AG04449 (cell line): ENCODE data around the gene MDFI.

Experiments used
- CTCF ChIA-PET: fragments of 350-600 bp; formaldehyde crosslinking; extraction: SDS; loops from one replicate; lab custom pipeline; 2021; ENCODE audit warnings: antibody characterized with exemption; lab: Yijun Ruan, JAX
- POLR2A ChIA-PET: fragments of 400-600, 350-600 bp; formaldehyde crosslinking; extraction: SDS; loops from one replicate; lab custom pipeline; 2020; ENCODE audit warnings: antibody characterized with exemption, inconsistent platforms; lab: Yijun Ruan, JAX
- DNase-seq: peaks from one replicate; pipeline ENCODE4 v3.0.0-alpha.2; 2010; ENCODE audit warnings: low read depth, low spot score
- H3K4me3 ChIP-seq: 2 replicates; pipeline ENCODE4 v1.5.1; 2011; ENCODE audit warnings: low read depth, mild to moderate bottlenecking, control low read depth, low read length
- CTCF ChIP-seq: IDR thresholded peaks from one replicate; pipeline ENCODE4 v1.5.1; 2011; ENCODE audit warnings: mild to moderate bottlenecking, moderate library complexity, low read length, control low read depth, inconsistent platforms; ENCODE audit not compliant: insufficient read depth; ENCODE audit errors: missing control alignments

MDFI gene

GRCh38 chr6:41647061-41647511 is 8.8 kb downstream of the MDFI start:
- no peak overlapping the region for H3K4me3 ChIP-seq
- ChIA-PET CTCF (interaction anchor here (0.8 to 4.6 kb wide), 5 partner anchors 10 to 279 kb away, joined by 3 to 17 read pairs (median 5); no protein-coding TSS in a partner anchor), POLR2A (no interaction called here)
- no peak for DNase-seq
- no peak for TF ChIP-seq CTCF

- POLR2A ChIA-PET, result interaction anchor here (0.6 kb wide), 1 partner anchor 25 kb away, joined by 3 read pairs; no protein-coding TSS in a partner anchor
- H3K4me3 ChIP-seq, result no peak overlapping the region
- TF ChIP-seq CTCF, result no peak
- no peak for DNase-seq
- CTCF ChIA-PET, result interaction anchor here (0.8 to 4.6 kb wide), 5 partner anchors 35 to 280 kb away, joined by 3 to 17 read pairs (median 5); no protein-coding TSS in a partner anchor
These were observed 9.9 kb downstream of the MDFI start for GRCh38 chr6:41648070-41648585.

GRCh38 chr6:41648921-41649320 is 10.7 kb downstream of the MDFI start:
- TF ChIP-seq CTCF, result no peak
- CTCF ChIA-PET, result interaction anchor here (0.8 to 4.6 kb wide), 4 partner anchors 9 to 281 kb away, joined by 3 to 17 read pairs (median 4); no protein-coding TSS in a partner anchor
- POLR2A ChIA-PET, result no interaction called here
- no peak for DNase-seq
- H3K4me3 ChIP-seq, result no peak overlapping the region

GRCh38 chr6:41649596-41649995 is 11.3 kb downstream of the MDFI start:
- POLR2A ChIA-PET, result no interaction called here
- no peak for TF ChIP-seq CTCF
- no peak overlapping the region for H3K4me3 ChIP-seq
- CTCF ChIA-PET, result interaction anchor here (0.8 to 4.6 kb wide), 6 partner anchors 10 to 281 kb away, joined by 4 to 17 read pairs (median 4); no protein-coding TSS in a partner anchor
- no peak for DNase-seq

- DNase-seq, result no peak
- ChIA-PET CTCF (interaction anchor here (0.9 to 4.6 kb wide), 4 partner anchors 29 to 282 kb away, joined by 4 to 17 read pairs (median 4); no protein-coding TSS in a partner anchor), POLR2A (no interaction called here)
- TF ChIP-seq CTCF, result no peak
- H3K4me3 ChIP-seq, result no peak overlapping the region
These were observed 11.9 kb downstream of the MDFI start for GRCh38 chr6:41650120-41650519.

- TF ChIP-seq CTCF, result no peak
- CTCF ChIA-PET, result interaction anchor here (1.0 to 2.5 kb wide), 5 partner anchors 22 to 283 kb away, joined by 3 to 8 read pairs (median 5); no protein-coding TSS in a partner anchor
- no peak overlapping the region for H3K4me3 ChIP-seq
- POLR2A ChIA-PET, result no interaction called here
- no peak for DNase-seq
These were observed 13.1 kb downstream of the MDFI start for GRCh38 chr6:41651246-41651961.
